Right lobe of liver (tissue), 6 donors: ENCODE results near the gene ATOH1. TPM values are rescaled to one million over a fixed set of nuclear protein-coding genes. Genes with fewer than 3 reads are reported as not detected.

Experiments used
- ATAC-seq, 4 donors: fragments of 200-7000 bp; cut with Tn5 transposase; one replicate each; pipeline ENCODE4 v1.9.1; 2020; ENCODE audit warnings: mild to moderate bottlenecking in 4 of 4, moderate library complexity in 4 of 4
- DNase-seq, 3 donors: peaks; one replicate each; pipeline ENCODE4 v3.0.0-alpha.2; 2020
- H3K27ac ChIP-seq, 3 donors: fragments of 200-600 bp; one replicate each; pipeline ENCODE4 v1.8.0; 2022
- H3K27me3 ChIP-seq, 2 donors: fragments of 200-600 bp; one replicate each; pipeline ENCODE4 v1.8.0; 2022
- H3K36me3 ChIP-seq, 4 donors: fragments of 200-600 bp; sonication (generic) in 1 of 4; one replicate each; pipeline versions ENCODE4 v1.5.1 to v1.8.0; 2017 to 2022; ENCODE audit warnings: control low read depth in 1 of 4
- H3K4me1 ChIP-seq, 4 donors: fragments of 200-600 bp; sonication (generic) in 1 of 4; one replicate each; pipeline versions ENCODE4 v1.5.1 to v1.8.0; 2017 to 2022; ENCODE audit warnings: control low read depth in 1 of 4
- H3K4me3 ChIP-seq, 3 donors: fragments of 200-600 bp; one replicate each; pipeline ENCODE4 v1.8.0; 2022
- H3K9me3 ChIP-seq, 4 donors: fragments of 200-600 bp; sonication (generic) in 1 of 4; one replicate each; pipeline versions ENCODE4 v1.5.1 to v1.8.0; 2017 to 2022; ENCODE audit warnings: control low read depth in 1 of 4
- POLR2A ChIP-seq: fragments of 450-650 bp; IDR thresholded peaks from one replicate; pipeline ENCODE4 v1.6.1; 2017; ENCODE audit warnings: antibody characterized with exemption, mild to moderate bottlenecking
- WGBS: methylation state at CpG from one replicate; pipeline ENCODE4 v1.1.6; 2018; ENCODE audit warnings: low coverage, low lambda C conversion rate; ENCODE audit not compliant: insufficient coverage; ENCODE audit errors: missing lambda C conversion rate; 5-methylcytosine and 5-hydroxymethylcytosine counted together
- intact Hi-C, 2 donors: fragments of 100-400 bp; cut with DNase I; formaldehyde crosslinking; loops; one replicate each; pipeline versions ENCODE4 v1.11.2 to v1.14.1; 2022
- total RNA-seq, 6 experiments: library from RNA; depleted of rRNA in 2 of 6; stranded (reverse); fragments of >200 nt in 2 of 6; fragmentation: NEBNext Ultra II Directional in 3 of 6; extraction: Animal tissue kit (Norgen Biotek cat#: 25700) in 3 of 6; gene quantifications; one replicate each; pipeline versions ENCODE4 v1.1.0 to v1.2.4, GENCODE V29; 2016 to 2023
- TF ChIP-seq, protein P1 (sequence below), 4 donors: fragments of 200-600 bp in 3 of 4; fragments of 450-650 bp in 1 of 4; IDR thresholded peaks; one replicate each; pipeline versions ENCODE4 v1.5.1 to v1.8.0; 2016 to 2022; ENCODE audit warnings: antibody characterized with exemption in 4 of 4, mild to moderate bottlenecking in 2 of 4
- donor health status: DM: no; HTN: yes; CAD: no.
- donor health status: DM: no; HTN: no; CAD: no.
- donor health status: DM: no; HTN: no; CAD: no.
- donor health status: DM: no; HTN: yes; CAD: no.
- donor health status: DM: no; HTN: yes; CAD: no.

Gene ATOH1
- total RNA-seq, 6 experiments from 2014 or later = not detected

DNA sequence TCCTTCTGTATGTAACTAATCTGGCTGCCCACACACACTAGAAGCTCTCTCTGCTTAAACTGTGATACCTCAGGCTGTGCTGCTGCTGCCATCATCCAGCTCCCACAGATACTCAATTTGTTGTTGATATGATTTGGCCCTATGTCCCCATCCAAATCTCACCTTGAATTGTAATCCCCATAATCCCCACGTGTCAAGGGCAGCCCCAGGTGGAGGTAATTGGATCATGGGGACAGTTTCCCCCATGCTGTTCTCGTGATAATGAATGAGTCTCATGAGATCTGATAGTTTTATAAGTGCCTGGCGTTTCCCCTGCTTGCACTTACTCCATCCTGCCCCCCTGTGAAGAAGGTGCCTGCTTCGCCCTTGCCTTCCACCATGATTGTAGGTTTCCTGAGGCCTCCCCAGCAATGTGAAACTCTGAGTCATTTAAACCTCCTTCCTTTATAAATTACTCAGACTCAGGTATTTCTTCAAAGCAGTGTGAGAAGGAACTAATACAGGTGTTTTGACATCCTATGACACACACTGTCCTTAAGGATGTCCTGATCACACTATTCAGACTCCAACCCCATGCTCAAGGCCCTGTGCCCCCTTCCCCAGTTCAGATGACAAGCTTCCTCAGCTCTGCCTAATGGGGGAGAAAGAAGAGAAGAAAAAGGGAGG, 2.9 kb upstream of the ATOH1 start:
- TF ChIP-seq, protein P1, sequence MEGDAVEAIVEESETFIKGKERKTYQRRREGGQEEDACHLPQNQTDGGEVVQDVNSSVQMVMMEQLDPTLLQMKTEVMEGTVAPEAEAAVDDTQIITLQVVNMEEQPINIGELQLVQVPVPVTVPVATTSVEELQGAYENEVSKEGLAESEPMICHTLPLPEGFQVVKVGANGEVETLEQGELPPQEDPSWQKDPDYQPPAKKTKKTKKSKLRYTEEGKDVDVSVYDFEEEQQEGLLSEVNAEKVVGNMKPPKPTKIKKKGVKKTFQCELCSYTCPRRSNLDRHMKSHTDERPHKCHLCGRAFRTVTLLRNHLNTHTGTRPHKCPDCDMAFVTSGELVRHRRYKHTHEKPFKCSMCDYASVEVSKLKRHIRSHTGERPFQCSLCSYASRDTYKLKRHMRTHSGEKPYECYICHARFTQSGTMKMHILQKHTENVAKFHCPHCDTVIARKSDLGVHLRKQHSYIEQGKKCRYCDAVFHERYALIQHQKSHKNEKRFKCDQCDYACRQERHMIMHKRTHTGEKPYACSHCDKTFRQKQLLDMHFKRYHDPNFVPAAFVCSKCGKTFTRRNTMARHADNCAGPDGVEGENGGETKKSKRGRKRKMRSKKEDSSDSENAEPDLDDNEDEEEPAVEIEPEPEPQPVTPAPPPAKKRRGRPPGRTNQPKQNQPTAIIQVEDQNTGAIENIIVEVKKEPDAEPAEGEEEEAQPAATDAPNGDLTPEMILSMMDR (IDR thresholded peaks at IDR 0.05) = no peak
- no peak for TF ChIP-seq POLR2A
- 16% methylated on average over 4 of the region's 4 CpGs for WGBS
- no peak overlapping the region for H3K27ac ChIP-seq
- H3K36me3 ChIP-seq = no peaks in the 10 kb centered on the region
- no peak overlapping the region for H3K4me3 ChIP-seq
- DNase-seq (no peak), ATAC-seq (no peak)
- intact Hi-C loops = no loop called here
- peaks cover 0 to 17% (median 0%) of the 10 kb centered on the region in 4 donors for H3K4me1 ChIP-seq
- H3K9me3 ChIP-seq = no peaks in the 10 kb centered on the region
- H3K27me3 ChIP-seq = peaks cover 0 to 15% of the 10 kb centered on the region in 2 donors

- peaks cover 0 to 17% (median 0%) of the 10 kb centered on the region in 4 donors for H3K4me1 ChIP-seq
- H3K4me3 ChIP-seq = no peak overlapping the region
- peaks cover 0 to 19% of the 10 kb centered on the region in 2 donors for H3K27me3 ChIP-seq
Observed at GRCh38 chr4:93827272-93827947, 1.1 kb upstream of the ATOH1 start.

GRCh38 chr4:93828995-93829819, 654 bp downstream of the ATOH1 start:
- peaks cover 0 to 17% (median 0%) of the 10 kb centered on the region in 4 donors for H3K4me1 ChIP-seq
- H3K27me3 ChIP-seq = peaks cover 0 to 22% of the 10 kb centered on the region in 2 donors
- intact Hi-C loops = no loop called here
- H3K27ac ChIP-seq = no peak overlapping the region
- H3K36me3 ChIP-seq = no peaks in the 10 kb centered on the region
- H3K9me3 ChIP-seq = no peaks in the 10 kb centered on the region
- ATAC-seq (peak in 2 of 4 donors; percentile 22 to 42), DNase-seq (no peak)
- TF ChIP-seq, protein P1 (IDR thresholded peaks at IDR 0.05) = no peak
- no peak for TF ChIP-seq POLR2A
- 3% methylated on average over 31 of the region's 70 CpGs for WGBS
- H3K4me3 ChIP-seq = no peak overlapping the region

More at GRCh38 chr4:93827272-93827947, 1.1 kb upstream of the ATOH1 start:
- H3K9me3 ChIP-seq = no peaks in the 10 kb centered on the region
- DNase-seq (no peak), ATAC-seq (peak in 1 of 4 donors; percentile 32)
- intact Hi-C loops = no loop called here
- WGBS = 20% methylated on average over 8 of the region's 26 CpGs
- H3K27ac ChIP-seq = no peak overlapping the region
- TF ChIP-seq POLR2A = no peak
- TF ChIP-seq, protein P1 (IDR thresholded peaks at IDR 0.05) = no peak
- H3K36me3 ChIP-seq = no peaks in the 10 kb centered on the region

GRCh38 chr4:93829820-93830687, 1.5 kb downstream of the ATOH1 start:
- Histone ChIP-seq H3K9me3 (no peaks in the 10 kb centered on the region), H3K36me3 (no peaks in the 10 kb centered on the region), H3K4me1 (peaks cover 0 to 17% (median 0%) of the 10 kb centered on the region in 4 donors), H3K27me3 (peaks cover 0 to 22% of the 10 kb centered on the region in 2 donors), H3K4me3 (no peak overlapping the region), H3K27ac (no peak overlapping the region)
- ATAC-seq = no peak
- intact Hi-C loops = no loop called here
- TF ChIP-seq POLR2A = no peak
- TF ChIP-seq, protein P1 (IDR thresholded peaks at IDR 0.05) = no peak
- no peak for DNase-seq
- 7% methylated on average over 36 of the region's 40 CpGs for whole genome bisulfite sequencing
